Endothelial cell of umbilical vein (primary cell): ENCODE results near the gene DLG5. TPM values are rescaled to one million over a fixed set of nuclear protein-coding genes. Genes with fewer than 3 reads are reported as not detected.

Source experiments
- BruUV-seq: library from RNA; stranded (reverse); fragments of 400-500 nt; replicated peaks from 2 replicates; lab custom pipeline; 2021; lab: Mats Ljungman, UMichigan
- CTCF ChIA-PET: fragments of 300-600, 350-600 bp; sonication (Branson Sonifier 250); formaldehyde crosslinking; loops from one replicate; lab custom pipeline; 2021; ENCODE audit warnings: antibody characterized with exemption, inconsistent platforms; lab: Charles Lee
- POLR2A ChIA-PET: fragments of 300-600, 350-600 bp; sonication (Branson Sonifier 250); formaldehyde crosslinking; loops from one replicate; lab custom pipeline; 2021; ENCODE audit warnings: antibody characterized with exemption, inconsistent platforms; lab: Charles Lee
- DNase-seq: peaks from one replicate; pipeline ENCODE4 v3.0.0-alpha.2; 2011; ENCODE audit warnings: low read depth, low spot score
- FAIRE-seq: peaks from 2 replicates; lab custom pipeline; 2011; peaks lifted over from hg19 to GRCh38; lab: Jason Lieb, UNC
- H2AFZ ChIP-seq: 2 replicates; pipeline ENCODE4 v1.6.0; 2012; ENCODE audit warnings: low read depth, low read length, control low read depth, inconsistent platforms
- H3K27ac ChIP-seq: 2 replicates; pipeline ENCODE4 v1.5.1; 2011; ENCODE audit warnings: low read depth, mild to moderate bottlenecking, control low read depth, low read length, moderate library complexity; ENCODE audit not compliant: insufficient read depth
- H3K27me3 ChIP-seq, 2 experiments: 2 replicates each; pipeline versions ENCODE4 v1.6.0 to v1.6.1; 2011; ENCODE audit warnings: low read length in 2 of 2, mixed read lengths in 1 of 2; ENCODE audit not compliant: control insufficient read depth in 2 of 2, insufficient read depth in 2 of 2
- H3K36me3 ChIP-seq, 2 experiments: 2 replicates in 1 of 2; 3 replicates in 1 of 2; pipeline ENCODE4 v1.5.1; 2011; ENCODE audit warnings: low read length in 2 of 2, mild to moderate bottlenecking in 1 of 2, moderate library complexity in 1 of 2; ENCODE audit not compliant: control insufficient read depth in 2 of 2, insufficient read depth in 2 of 2; ENCODE audit errors: extremely low read depth in 1 of 2
- H3K4me1 ChIP-seq: 3 replicates; pipeline ENCODE4 v1.5.1; 2011; ENCODE audit warnings: mild to moderate bottlenecking, low read length; ENCODE audit not compliant: control insufficient read depth, insufficient read depth; ENCODE audit errors: extremely low read depth
- H3K4me2 ChIP-seq: 2 replicates; pipeline ENCODE4 v1.6.1; 2011; ENCODE audit warnings: low read length, control low read depth, mixed read lengths; ENCODE audit not compliant: insufficient read depth
- H3K4me3 ChIP-seq, 3 experiments: fragments of 200-600 bp in 1 of 3; sonication (generic), shearing (Covaris generic) in 1 of 3; replicated peaks in 1 of 3; 2 replicates each; pipeline ENCODE4 v1.5.1; 2011 to 2016; ENCODE audit warnings: control low read depth in 3 of 3, low read length in 3 of 3, mild to moderate bottlenecking in 2 of 3, inconsistent platforms in 1 of 3, low read depth in 1 of 3, moderate library complexity in 1 of 3; ENCODE audit not compliant: insufficient read depth in 1 of 3
- H3K79me2 ChIP-seq: 2 replicates; pipeline ENCODE4 v1.6.0; 2012; ENCODE audit warnings: low read length, inconsistent platforms; ENCODE audit not compliant: control insufficient read depth, insufficient read depth
- H3K9ac ChIP-seq: replicated peaks from 2 replicates; pipeline ENCODE3; 2011; ENCODE audit warnings: low read length, control low read depth; ENCODE audit not compliant: insufficient read depth; ENCODE audit errors: extremely low read depth
- H3K9me1 ChIP-seq: replicated peaks from 3 replicates; pipeline ENCODE4 v1.6.0; 2011; ENCODE audit warnings: mild to moderate bottlenecking, low read length; ENCODE audit not compliant: control insufficient read depth, insufficient read depth; ENCODE audit errors: extremely low read depth
- H3K9me3 ChIP-seq: replicated peaks from 2 replicates; pipeline ENCODE4 v1.5.1; 2012; ENCODE audit warnings: low read length, inconsistent platforms; ENCODE audit not compliant: control insufficient read depth, insufficient read depth
- H4K20me1 ChIP-seq: replicated peaks from 2 replicates; pipeline ENCODE3; 2011; ENCODE audit warnings: mild to moderate bottlenecking, low read length; ENCODE audit not compliant: control insufficient read depth, insufficient read depth; ENCODE audit errors: extremely low read depth
- EZH2 ChIP-seq: IDR thresholded peaks from 2 replicates; pipeline ENCODE4 v1.6.1; 2012; ENCODE audit warnings: borderline replicate concordance, low read depth, mild to moderate bottlenecking, moderate library complexity, low read length, inconsistent platforms; ENCODE audit not compliant: severe bottlenecking
- MYC ChIP-seq: IDR thresholded peaks from one replicate; pipeline ENCODE4 v1.6.1; 2011; ENCODE audit warnings: mild to moderate bottlenecking, low read depth, low read length
- dilution Hi-C: fragments of 300-500 bp; cut with MboI; formaldehyde crosslinking; loops from one replicate; pipeline ENCODE4 v1.15.0; 2019; ENCODE audit warnings: low sequenced_read_pairs; ENCODE audit not compliant: extremely low pct_ligation_motif_present
- intact Hi-C: fragments of 100-400 bp; cut with micrococcal nuclease; formaldehyde crosslinking; loops from one replicate; pipeline ENCODE4 v1.10.0; 2022
- polyA plus RNA-seq, 4 experiments: library from polyadenylated mRNA; depleted of rRNA in 3 of 4; stranded (reverse) in 3 of 4; unstranded in 1 of 4; fragments of >200 nt; gene quantifications; 2 replicates each; pipeline versions ENCODE4 v1.2.1 to v1.2.3, GENCODE V29; 2011 to 2012; ENCODE audit warnings: missing spikeins in 1 of 4
- small RNA-seq: library from RNA; depleted of rRNA; stranded (forward); fragments of <200 nt; gene quantifications from one replicate; pipeline ENCODE3, GENCODE V24; 2012; ENCODE audit warnings: low replicate concordance, low read depth; ENCODE audit not compliant: insufficient read depth, insufficient read length
- total RNA-seq: library from RNA; stranded (reverse); gene quantifications from 2 replicates; pipeline ENCODE4 v1.2.3, GENCODE V29; 2021
- TF ChIP-seq, protein P1 (sequence below): IDR thresholded peaks from 2 replicates; pipeline ENCODE4 v1.6.1; 2011; ENCODE audit not compliant: insufficient read depth, insufficient read length

The DLG5 gene
- total and polyA plus RNA-seq, 2 donors (not counting 3 experiments of a cell fraction or from before 2014, with no cell fraction given) = 12.3 to 24.9 TPM

DNA sequence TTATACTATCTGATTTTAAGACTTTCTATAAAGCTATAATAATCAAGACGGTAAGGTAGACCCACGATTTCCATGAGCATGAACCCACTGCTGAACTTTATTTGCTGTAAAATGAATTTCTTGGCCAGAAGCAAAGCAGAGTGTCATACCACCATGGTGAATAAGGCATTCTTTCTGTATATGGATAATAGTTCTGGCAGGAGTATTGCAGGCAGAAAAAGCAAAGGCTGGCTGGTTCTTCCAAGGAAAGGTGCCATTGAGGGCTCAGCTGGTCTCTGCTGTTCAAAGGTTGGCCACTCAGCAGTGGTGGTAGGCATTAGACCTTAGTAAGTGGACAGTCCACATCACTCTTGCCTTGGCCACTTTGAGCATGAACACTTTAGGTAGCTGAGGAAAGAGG, 184.8 kb downstream of the DLG5 start:
- H4K20me1 ChIP-seq = no peaks in the 10 kb centered on the region
- no peaks in the 10 kb centered on the region for H3K9me3 ChIP-seq
- intact Hi-C loops = no loop called here
- ChIA-PET POLR2A (no interaction called here), CTCF (interaction anchor here (0.7 to 2.6 kb wide), 3 partner anchors 13 to 30 kb away, joined by 3 to 19 read pairs (median 13); no protein-coding TSS in a partner anchor)
- no peaks in the 10 kb centered on the region for H3K79me2 ChIP-seq
- peaks cover 20% of the 10 kb centered on the region for H3K4me1 ChIP-seq
- no peak overlapping the region for H3K4me2 ChIP-seq
- no peak overlapping the region for H3K9ac ChIP-seq
- dilution Hi-C loops = no loop called here
- TF ChIP-seq, protein P1, sequence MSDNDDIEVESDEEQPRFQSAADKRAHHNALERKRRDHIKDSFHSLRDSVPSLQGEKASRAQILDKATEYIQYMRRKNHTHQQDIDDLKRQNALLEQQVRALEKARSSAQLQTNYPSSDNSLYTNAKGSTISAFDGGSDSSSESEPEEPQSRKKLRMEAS = no peak
- TF ChIP-seq MYC (no peak), EZH2 (no peak)
- H3K36me3 ChIP-seq = no peaks in the 10 kb centered on the region
- FAIRE-seq = no peak
- no peak for DNase-seq
- H3K4me3 ChIP-seq = no peak overlapping the region
- H2AFZ ChIP-seq = no peak overlapping the region
- H3K9me1 ChIP-seq = no peaks in the 10 kb centered on the region
- no peak overlapping the region for H3K27ac ChIP-seq
- BruUV-seq = no TSS peak
- H3K27me3 ChIP-seq = no peaks in the 10 kb centered on the region

Small RNA genes within 50 kb of the gene (small RNA-seq; reads per million reads assigned to genes)
- not detected for gene RF00017
- gene RN7SL284P = not detected
- not detected for gene RNU6-1266P

Other genes with a start within 250 kb of the DLG5 start
- gene POLR3A, start 102.8 kb upstream of the DLG5 start, total RNA-seq = 22.1 and 25.3 TPM in 2 replicates
- gene POLR3A, start 102.8 kb upstream of the DLG5 start, polyA plus RNA-seq = 8.0 and 9.5 TPM in 2 replicates
- gene RPS24, start 107.1 kb upstream of the DLG5 start, total RNA-seq = 1,446 and 1,480 TPM in 2 replicates
- gene RPS24, start 107.1 kb upstream of the DLG5 start, polyA plus RNA-seq = 2,227 and 2,326 TPM in 2 replicates